Measurements from ENCODE around the gene LMBRD2.
"Not testable (repeated sequence)": the region's sequence is repeated elsewhere in the genome, so short reads cannot be mapped to it uniquely, and the experiment has no call there.

LMBRD2 gene

DNA sequence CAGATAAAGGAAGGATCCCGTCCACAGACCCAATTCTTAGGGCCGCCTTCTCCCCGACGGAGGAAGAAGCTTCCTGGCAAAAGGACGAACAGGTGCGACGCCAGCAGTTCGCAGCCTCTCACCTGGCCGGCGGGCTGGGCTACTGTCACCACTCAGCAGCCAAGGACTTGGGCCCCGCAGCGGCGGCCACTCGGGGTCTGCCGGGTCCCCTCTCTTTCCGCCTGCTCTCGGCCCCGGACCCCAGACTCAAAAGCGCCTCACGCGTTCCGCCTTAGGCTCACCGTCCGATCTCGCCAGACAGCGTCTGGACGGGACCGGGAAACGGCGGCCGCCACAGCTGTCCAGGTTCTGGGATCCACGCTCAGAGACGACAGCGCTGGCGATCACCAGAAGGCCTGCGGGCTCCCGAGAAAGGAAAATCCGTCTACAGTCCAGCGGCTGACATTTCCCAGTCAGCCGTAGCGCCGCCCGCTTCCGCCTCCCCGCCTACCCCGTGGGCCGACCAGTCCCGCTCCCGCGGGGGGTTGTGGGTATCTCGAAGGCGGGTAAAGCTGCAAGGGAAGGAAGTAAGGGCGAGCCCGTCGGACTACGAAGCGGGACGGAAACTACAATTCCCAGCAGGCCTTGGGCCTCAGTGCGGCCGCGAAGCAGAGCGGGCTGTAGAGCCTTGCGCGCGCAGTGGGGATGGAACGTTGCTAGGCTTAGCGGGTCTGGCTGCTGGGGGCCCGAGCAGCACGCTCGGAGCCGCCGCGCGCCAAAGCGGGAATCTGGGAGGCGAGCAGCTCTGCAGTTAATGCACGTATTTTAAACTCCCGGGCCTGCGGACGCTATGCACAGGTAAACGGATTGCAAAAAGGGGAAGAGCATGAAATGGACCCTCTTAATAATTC lies at the start of gene LMBRD2, which contains the start of gene SKP2:
TSS of gene LMBRD2 (minus strand) at position 454 of the 890 bp plus-strand sequence. CDS start 8,538 bp downstream, outside the sequence.
TSS of gene SKP2 (plus strand) at position 678 of the 890 bp plus-strand sequence. CDS start at position 830, 152 bp downstream.
- peak; percentile 99 for DNase-seq

DNA sequence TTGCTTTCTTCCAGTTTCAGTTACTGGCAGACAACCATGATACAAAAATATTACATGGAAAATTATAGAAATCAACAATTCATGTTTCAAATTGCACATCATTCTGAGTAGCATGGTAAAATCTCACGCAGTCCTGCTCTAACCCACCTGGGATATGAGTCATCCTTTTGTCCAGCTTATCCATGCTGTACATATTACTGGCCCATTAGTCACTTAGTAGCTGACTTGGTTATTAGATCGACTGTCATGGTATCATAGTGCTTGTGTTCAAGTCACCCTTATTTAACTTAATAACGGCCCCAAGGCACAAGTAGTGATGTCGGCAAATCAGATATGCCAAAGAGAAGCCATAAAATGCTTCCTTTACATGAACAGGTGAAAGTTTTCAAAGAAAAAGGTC lies 48.8 kb upstream of the LMBRD2 start:
- DNase-seq = no peak

DNA sequence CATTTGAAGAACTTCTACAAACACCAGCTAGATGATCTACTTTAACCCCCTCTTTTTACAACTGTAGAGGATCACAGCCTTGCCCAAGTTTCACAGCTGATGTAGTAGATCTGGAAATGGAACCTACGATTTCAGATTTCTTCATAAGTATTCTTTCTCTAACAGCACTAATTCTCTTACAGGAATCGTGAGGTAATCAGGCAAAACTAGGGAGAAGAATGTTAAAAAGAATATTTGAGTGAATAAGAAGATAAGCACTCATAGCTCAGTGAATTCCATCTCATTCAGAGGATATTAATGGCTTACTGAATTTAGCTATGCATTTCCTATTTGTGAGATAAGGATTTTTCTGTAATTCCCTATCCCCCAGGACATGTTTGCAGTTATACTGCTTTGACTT lies 47.9 kb upstream of the LMBRD2 start:
- DNase-seq = no peak

DNA sequence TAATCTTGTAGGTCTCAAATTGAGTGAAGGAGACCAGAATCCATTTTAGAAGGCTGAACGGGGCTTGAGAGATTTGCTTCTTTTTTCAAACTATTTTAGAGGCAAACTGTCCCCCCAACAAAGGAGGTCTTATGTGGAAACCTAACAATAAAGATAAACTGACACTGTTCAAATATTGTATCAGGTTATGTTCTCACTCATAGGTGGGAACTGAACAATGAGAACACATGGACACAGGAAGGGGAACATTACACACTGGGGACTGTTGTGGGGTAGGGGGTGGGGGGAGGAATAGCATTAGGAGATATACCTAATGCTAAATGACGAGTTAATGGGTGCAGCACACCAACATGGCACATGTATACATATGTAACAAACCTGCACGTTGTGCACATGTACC lies 47.1 kb upstream of the LMBRD2 start:
- not testable (repeated sequence) for DNase-seq

DNA sequence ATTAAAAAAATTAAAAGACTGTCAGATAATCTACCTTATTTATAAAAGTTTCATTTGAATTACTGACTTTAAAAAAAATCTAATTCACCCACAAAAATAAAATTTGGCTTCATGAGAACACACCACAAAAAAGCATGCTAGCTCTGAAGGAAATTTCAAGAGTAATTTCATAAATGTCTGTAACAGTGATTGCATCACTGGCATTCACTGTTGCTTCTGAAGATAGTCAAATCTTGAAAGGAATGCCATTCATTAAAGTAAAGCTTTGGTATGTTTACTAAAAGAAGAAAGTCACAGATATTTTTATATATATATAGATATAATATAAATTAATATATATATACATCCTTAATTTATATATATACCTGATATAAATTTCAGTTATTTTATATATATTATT lies 46.6 kb upstream of the LMBRD2 start:
- DNase-seq = no peak

DNA sequence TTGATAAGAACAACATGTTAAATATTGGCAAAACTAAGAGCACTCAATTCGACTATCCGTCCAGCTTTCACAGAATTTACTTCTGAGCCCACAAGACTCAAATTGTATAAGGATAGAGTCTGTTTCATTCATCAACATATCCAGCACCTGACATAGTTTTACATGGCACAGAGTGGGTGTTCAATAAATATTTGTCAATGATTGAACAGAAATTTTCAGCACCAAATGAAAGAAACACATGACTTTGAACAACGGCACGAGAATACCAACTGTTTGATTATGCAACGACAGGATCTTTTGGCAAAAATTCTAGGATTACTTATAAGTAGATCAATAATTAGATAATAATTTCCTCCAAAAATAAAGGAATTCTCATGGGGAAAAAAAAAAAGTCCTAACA lies 42.1 kb upstream of the LMBRD2 start:
- no peak for DNase-seq

DNA sequence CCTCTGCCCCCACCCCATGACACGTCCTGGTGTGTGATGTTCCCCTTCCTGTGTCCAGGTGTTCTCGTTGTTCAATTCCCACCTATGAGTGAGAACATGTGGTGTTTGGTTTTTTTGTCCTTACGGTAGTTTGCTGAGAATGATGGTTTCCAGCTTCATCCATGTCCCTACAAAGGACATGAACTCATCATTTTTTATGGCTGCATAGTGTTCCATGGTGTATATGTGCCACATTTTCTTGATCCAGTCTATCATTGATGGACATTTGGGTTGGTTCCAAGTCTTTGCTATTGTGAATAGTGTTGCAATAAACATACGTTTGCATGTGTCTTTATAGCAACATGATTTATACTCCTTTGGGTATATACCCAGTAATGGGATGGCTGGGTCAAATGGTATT lies 32.7 kb upstream of the LMBRD2 start:
- not testable (repeated sequence) for DNase-seq

DNA sequence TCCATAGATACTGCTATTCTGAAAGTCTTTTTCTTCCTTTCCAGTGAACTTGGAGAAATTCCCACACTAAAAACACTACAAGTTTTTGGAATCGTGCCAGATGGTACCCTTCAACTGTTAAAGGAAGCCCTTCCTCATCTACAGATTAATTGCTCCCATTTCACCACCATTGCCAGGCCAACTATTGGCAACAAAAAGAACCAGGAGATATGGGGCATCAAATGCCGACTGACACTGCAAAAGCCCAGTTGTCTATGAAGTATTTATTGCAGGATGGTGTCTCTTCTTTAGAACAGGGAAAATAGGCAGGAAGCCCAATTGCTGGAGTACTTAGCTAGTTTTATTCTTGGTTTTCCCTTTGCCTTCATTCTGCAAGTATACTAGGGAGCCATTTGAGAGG lies 30.1 kb upstream of the LMBRD2 start:
- no peak for DNase-seq

DNA sequence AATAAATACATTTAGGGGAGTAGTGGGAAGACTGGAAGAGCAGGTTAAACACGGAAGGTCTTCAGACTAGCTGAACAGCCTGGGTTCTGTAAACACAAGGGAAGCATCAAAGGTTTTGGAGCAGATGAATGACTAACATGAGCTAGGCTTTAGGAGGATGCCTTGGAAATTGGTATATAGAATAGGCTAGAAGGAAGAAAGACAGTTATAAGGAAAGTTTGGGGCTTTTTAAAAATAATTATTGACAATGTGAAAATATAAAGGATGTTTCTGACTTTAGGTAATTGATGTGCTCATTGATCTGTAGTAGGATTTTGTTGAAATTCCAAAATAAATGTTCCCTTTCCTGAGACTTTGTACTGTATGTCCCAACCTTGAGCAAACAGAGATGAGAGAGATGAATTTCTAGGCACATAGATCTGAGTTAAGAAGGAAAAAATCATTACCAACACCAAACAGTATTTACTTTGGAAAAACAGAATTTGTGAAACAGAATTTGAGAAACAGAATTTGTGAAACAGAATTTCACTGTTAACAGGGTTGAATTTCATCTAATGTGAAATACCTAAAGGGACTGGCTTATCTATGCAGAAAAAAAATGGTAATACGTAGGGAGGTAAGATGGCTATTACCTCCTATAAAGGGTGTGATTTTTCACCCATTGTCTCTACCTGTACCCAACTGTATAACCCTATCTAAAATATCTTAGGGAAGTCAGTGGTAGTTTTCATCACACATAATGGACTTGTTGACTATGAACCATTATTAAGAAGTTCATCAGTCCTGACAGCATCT lies 29.1 kb upstream of the LMBRD2 start:
- no peak for DNase-seq

DNA sequence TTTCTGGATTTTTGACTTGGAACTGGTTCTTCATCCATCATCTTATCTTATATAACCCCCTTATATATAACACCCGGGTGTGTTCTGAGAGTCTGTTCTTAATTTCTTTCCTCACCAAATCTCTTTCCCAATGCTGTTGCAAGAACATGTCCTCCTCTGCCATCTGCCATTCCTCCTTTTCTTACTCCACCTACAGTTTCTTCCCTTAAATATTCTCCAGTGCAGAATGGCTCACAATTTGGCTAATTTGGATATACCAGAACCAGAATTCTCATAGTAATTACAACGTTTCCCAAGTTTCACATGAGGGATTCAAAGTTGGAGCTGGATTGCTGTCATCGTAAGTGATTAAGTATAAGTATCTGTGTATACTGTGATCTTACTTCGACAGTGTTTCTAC lies 28.3 kb upstream of the LMBRD2 start:
- no peak for DNase-seq

DNA sequence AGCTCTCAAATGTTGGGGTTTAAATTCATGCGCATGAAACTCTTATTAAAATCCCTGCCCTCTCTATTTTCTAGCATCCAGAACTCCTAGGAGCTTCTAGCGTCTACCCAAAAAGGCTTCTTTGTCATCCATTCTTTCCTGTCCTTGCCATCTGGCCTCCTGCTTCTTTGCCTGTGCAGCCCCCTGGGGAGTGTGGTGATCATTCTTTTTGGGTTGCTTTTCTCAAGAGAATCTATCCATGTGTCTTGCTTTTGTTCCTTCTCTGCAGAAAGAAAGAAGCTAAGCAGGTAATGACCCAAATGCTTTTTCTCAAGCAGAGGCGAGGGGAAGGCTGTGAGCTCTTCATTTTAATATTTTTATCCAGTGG lies 26.8 kb upstream of the LMBRD2 start:
- DNase-seq = no peak

DNA sequence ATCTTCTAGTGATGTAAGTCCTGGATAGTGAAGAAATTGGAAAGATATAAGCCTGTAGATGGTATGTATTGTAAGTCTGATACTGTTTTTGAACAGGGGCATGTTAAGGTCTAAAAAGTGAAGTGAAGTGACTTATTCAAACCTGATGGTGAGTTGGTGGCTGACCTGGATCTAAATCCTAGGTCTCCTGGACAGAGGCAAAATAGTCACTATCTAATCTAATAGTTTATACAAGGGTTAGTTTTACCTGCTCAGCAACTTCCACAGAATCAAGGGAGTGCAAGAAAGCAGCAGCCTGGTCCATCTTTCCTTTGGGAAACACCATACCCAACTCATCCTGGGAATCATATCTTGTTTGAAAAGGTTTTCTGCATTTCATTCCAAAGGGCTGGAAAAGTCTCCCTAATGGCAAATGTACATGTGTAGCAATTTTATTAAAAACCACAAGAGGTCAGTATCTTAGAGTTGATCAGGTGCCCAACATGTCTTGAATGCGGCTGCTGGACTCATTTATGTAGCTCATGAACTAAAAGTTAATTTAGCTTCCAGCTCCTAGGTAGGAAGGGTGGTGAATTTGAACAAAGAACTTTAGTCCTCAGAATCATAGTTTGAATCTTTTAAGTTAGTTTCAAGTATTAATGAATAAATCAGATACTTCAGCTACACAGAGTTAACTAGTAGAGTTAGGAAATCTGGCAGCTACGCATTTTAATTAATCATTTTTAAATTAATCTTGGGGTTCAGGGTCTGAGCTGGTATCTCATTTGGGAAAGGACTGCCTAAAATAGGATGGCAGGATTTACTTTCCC lies 26.2 kb upstream of the LMBRD2 start:
- peak; percentile 10 for DNase-seq

DNA sequence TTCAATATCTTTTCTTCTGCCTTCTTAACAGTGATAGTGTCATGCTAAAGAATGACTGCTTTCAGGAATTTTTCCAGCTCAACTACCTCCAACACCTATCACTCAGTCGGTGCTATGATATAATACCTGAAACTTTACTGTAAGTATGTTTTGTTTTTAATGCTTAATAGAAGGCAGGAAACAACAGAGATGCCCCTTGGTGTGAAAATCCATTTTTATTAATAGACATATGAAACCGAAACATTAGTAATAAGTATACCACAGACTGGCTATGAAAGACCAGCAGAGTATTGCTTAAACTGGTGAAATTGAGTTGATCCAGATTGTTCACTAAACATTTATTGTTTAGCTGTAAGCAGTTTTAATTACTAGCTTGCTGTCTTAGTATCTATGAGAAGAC lies 25.5 kb upstream of the LMBRD2 start:
- DNase-seq = no peak

DNA sequence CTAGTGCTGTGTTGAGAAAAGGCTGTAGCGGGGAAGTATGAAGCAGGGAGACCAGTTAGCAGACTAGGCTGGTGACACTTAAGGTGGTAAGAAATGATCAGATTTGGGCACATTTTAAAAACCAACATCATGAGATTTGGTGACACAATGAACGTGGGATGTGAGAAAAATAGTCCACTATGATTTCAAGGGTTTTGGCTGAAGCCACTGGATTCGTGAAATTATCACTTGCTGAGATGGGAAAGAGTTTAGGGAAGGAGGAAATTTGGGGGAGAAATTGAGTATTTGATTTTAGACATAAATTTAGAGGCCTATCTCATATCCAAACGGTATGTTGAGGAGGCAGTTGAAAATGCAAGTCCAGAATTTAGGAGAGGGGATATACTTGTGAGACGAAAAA lies 23.4 kb upstream of the LMBRD2 start:
- DNase-seq = no peak

DNA sequence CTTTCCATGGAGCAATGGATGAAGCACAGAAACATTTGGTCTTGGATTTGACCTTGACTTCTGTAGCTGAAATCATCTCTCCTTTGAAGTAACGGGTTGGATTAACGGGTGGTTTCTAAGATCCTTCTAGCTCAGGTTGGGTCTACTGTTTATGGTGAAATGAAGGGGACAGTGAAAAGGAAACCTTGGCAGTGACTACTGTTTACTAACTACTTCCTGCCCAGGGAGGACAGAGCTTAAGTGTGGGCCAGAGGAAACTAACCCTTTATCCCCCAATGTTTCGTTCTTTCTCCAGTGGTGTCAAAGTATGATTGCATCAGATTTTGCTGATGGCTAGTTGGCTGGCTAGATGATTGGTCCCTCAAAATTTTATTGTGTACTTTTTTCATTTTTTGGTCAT lies 22.4 kb upstream of the LMBRD2 start:
- no peak for DNase-seq

DNA sequence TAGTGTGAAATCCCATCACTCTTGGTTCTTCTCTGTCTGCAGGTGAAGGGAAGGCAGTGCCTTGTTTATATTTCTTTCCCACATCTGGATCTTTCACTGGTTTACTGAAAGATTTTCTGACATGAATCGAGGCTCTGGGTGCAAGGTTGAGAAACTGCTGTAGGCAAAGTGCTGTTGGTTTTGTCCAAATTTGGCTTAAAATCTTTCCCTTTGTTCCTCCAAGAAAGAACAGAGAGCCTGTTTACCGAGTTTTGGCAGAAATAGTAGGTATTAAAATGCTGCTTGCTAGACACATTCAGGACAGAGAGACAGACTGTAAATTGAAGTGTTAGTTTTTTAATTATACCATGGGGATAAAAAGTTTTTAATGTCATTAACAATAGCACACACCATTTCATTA lies 21.7 kb upstream of the LMBRD2 start:
- DNase-seq = no peak

DNA sequence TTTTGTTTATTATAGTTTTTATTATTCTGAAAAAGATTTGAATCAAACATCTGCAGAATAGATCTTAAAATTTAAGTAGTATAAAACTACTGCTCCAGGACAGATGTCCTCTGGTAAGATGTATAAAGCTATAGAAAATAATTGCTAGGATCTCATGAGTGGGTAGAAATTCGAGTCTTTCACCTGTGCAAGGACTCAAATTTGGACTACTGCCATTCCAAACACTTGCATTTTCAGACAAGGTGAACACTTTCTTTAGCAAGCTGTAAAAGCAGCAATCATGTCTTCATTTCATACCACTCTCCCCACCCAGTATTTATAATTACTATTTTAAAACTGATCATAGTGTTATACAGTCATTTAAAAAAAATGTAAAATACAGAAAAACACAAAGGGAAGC lies 20.9 kb upstream of the LMBRD2 start:
- no peak for DNase-seq

DNA sequence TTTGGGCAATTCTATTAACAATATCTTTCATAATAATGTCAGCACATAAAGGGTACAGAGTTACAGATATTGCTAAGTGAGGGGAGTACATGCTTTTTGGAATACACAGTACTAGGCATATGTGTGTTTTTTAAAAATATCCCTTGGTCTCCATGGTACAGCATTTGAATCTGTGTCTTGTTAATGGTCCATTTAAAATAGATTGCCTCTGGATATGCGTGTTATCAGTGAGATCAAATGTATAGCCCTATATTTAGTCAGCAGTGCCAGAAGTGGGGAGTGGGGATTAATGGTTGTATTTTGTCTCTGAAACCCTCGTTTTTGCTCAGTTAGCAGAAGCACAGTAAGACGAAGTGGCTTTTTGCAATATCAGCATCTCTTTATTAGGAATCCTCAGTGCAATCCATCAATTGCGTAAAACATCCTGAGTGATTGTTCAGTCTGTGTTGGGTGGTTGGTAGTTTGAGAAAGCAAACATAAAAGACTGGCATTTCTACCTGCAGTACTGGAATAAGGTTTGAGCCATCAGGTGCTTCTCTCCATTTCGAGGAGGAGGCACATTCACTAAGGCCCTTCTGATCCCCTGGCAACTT lies 19.2 kb upstream of the LMBRD2 start:
- no peak for DNase-seq

DNA sequence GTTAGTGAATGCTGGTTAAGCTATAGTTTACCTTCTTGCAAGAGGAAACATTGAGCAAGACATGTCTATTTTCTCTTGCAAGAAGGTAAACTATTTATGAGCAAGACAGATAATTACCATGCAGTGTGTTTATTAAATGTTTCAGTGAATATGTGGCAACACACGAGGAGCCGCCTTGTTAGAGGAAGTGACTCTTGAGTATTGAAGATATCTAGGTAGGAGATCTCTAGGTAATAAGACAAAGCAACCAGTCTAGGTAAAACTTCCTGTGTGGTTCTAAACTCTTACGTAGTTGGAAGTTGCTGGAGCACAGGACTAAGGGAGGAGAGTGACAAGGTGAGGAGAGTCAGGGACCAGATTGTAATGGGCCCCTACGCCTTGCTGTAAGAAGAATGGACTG lies 17.1 kb upstream of the LMBRD2 start:
- no peak for DNase-seq

DNA sequence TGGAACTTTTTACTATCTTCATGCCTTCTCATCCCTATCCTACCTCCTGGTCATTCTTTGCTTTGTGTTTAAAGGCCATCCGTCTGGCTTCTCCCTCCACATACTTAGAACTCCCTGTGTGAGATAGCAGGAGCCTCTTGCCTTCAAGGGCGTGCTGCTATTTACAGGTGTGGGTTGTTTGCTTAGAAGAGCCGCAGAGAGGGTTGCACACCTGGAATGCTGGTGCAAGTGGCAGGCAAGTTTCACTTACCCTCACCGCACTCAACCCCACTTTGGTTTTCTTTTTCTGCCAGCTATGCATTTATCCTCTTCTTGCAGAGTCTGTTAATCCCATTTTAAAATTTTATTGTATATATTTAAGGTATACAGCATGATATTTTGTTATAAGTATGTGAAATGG lies 12.8 kb upstream of the LMBRD2 start:
- DNase-seq = no peak

DNA sequence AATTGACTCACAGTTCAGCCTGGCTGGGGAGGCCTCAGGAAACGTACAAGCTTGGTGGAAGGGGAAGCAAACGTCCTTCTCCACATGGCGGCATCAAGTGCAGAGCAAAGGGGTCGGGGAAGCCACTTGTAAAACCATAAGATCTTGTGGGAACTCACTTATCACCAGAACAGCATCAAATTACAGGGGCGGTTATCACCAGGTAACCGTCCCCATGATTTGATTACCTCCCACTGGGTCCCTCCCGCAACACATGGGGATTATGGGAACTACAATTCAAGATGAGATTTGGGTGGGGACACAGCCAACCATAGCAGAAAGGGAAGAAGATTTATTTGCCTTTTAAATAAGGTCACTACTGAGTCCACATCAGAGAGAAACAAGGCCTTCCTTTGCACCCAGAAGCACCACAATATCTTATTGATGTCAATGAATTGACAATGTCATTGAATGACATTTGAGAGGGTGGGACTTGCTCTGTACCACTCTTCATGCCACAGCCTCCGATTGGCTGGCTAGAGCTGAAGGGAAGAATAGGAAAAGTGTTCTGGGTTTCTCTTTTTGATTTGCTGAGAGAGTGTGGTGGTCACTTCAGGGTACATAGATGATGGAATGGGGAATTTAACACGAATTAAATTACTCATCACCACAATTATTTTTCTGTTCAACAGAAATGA lies 11.3 kb upstream of the LMBRD2 start:
- DNase-seq = no peak

DNA sequence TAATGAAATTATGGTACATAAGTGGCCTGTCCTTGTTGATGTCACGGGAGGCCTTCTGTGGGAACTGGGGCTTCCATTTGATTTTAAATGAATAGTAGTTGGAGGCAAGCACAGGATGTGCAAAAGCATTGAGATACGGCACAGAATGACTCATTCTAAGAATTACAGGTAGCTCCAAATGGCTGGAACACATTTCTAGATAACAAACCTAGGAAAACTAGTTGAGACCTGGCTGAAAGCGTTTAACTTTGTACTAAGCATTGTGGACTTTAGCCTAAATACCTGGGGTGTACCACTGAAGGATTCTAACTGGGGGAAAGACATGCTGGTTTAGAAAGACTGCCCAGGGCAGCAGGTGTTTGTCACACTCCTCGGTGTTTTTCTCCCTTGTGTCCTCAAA lies 9.7 kb upstream of the LMBRD2 start:
- DNase-seq = no peak

All from NCI-H1092 treated with DMSO at 0.1 percent for 48 hours (cell line).